Epithelial cell of proximal tubule (primary cell): Measurements from ENCODE around the gene CLRN2. TPM values are rescaled to one million over a fixed set of nuclear protein-coding genes. Genes with fewer than 3 reads are reported as not detected.

Experiments
- DNase-seq: peaks from one replicate; pipeline ENCODE4 v3.0.0-alpha.2; 2011; ENCODE audit warnings: low read depth
- H3K4me3 ChIP-seq: 2 replicates; pipeline ENCODE4 v1.5.1; 2011; ENCODE audit warnings: low read depth, mild to moderate bottlenecking, low read length
- total RNA-seq: library from RNA; depleted of rRNA; stranded (reverse); fragments of >200 nt; gene quantifications from 2 replicates; pipeline ENCODE4 v1.2.3, GENCODE V29; 2015
- TF ChIP-seq, protein P1 (sequence below): conservative IDR thresholded peaks from 2 replicates; pipeline ENCODE4 v1.5.1; 2012; ENCODE audit warnings: low read depth, mild to moderate bottlenecking, low read length

The CLRN2 gene
- total RNA-seq, 1 donor from 2014 or later, result not detected

DNA sequence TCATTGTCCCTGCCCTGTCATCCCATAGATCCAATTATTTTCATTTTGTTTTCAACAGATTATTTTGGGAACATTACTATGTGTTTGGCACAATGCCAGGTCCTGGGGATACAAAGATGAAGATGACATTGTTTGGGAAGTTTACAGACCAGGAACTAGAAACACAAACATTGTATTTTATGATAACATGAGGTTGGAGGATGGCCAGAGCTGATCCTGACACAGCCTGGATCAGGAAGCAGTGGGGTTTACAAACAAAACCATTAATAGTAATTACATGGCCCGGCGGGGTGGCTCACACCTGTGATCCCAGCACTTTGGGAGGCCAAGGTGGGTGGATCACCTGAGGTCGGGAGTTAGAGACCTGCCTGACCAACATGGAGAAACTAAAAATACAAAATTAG lies 29.9 kb downstream of the CLRN2 start:
- TF ChIP-seq, protein P1, sequence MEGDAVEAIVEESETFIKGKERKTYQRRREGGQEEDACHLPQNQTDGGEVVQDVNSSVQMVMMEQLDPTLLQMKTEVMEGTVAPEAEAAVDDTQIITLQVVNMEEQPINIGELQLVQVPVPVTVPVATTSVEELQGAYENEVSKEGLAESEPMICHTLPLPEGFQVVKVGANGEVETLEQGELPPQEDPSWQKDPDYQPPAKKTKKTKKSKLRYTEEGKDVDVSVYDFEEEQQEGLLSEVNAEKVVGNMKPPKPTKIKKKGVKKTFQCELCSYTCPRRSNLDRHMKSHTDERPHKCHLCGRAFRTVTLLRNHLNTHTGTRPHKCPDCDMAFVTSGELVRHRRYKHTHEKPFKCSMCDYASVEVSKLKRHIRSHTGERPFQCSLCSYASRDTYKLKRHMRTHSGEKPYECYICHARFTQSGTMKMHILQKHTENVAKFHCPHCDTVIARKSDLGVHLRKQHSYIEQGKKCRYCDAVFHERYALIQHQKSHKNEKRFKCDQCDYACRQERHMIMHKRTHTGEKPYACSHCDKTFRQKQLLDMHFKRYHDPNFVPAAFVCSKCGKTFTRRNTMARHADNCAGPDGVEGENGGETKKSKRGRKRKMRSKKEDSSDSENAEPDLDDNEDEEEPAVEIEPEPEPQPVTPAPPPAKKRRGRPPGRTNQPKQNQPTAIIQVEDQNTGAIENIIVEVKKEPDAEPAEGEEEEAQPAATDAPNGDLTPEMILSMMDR, result no peak
- no peak for DNase-seq
- H3K4me3 ChIP-seq, result no peak overlapping the region

DNA sequence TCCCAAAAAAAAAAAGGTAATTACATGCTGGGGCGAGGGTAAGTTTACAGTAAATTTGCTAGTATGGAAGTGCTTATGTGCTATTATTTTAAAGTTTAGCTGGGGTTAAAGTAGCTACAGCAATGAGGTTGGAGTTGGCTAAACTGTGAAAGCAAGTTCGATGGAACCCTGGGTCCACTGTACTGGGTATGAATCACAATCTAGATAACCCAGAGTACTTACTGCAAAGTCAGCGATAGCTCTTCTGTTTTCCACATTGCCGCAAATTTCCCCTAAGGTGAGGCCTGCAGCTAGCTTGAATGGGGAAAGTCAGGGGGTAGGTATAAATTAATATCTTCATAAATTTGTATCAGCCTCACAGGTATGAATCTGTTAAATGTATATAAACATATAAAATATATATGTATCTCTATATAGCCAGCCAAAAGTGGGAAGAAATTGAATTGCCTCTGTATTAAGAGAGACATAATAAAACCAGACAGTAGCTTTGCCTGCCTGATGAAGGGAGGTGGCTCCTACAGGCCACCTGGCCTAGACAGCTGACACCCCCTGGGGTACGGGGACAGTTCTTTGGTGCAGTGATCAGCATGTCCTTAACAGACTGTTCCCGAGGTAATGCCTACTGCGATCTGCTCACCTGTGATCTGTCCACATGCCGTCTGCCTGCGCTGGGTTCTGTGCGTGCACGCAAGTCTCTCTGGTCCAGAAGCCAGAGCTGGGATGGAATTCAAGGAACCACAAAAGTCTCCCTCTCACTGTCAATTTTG lies 30.6 kb downstream of the CLRN2 start:
- TF ChIP-seq, protein P1, result no peak
- DNase-seq, result no peak
- H3K4me3 ChIP-seq, result no peak overlapping the region

DNA sequence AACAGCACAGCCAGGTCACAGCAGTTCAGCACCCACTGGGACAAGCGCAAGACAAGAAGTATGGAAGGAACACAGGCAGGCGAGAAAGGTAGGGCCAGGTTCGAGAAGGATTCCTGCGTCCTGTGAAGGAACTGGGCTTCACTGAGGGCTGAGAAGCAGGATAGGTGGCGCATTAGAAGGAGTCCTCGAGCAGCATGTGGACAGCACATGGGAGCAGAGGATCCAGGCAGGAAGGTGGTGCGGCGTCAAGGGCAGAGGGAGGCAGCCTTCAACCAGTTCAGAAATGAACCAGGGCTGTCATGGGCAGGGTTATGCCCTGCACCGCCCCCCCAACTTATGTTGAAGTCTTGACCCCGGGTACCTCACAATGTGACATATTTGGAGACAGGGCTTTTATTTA lies 31.3 kb downstream of the CLRN2 start:
- DNase-seq, result no peak
- H3K4me3 ChIP-seq, result no peak overlapping the region
- TF ChIP-seq, protein P1, result no peak

DNA sequence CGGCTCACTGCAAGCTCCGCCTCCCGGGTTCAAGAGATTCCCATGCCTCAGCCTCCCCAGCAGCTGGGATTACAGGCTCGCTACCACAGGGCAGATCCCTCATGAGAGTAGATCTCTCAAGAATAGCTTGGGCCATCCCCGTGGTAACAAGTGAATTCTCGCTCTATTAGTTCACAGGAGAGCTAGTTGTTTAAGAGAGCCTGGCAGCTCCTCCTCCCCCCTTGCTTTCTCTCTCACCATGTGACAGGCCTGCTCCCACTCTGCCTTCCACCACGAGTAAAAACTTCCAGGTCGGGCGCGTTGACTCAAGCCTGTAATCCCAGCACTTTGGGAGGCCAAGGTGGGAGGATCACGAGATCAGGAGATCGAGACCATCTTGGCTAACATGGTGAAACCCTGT lies 31.7 kb downstream of the CLRN2 start:
- no peak for DNase-seq
- TF ChIP-seq, protein P1, result no peak
- H3K4me3 ChIP-seq, result no peak overlapping the region

DNA sequence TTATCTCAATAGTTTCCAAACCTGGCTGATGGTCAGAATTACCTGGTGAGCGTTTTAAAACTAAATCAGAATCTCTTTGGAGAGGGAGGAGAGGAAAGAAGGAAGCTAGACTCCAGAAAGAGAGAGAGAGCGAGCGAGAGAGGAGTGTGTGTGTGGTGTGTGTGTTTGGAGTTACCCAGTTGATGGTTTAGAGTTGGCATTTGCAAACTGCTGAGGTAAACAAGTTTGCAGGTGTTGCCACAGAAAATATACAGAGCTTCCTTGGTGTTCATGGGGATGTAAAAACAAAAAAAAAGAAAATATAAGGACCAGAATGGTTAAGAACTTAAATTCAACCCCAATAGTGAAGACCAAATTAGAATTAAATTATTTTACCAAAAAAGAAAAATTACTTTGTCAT lies 35.6 kb downstream of the CLRN2 start:
- TF ChIP-seq, protein P1, result no peak
- H3K4me3 ChIP-seq, result no peak overlapping the region
- no peak for DNase-seq

DNA sequence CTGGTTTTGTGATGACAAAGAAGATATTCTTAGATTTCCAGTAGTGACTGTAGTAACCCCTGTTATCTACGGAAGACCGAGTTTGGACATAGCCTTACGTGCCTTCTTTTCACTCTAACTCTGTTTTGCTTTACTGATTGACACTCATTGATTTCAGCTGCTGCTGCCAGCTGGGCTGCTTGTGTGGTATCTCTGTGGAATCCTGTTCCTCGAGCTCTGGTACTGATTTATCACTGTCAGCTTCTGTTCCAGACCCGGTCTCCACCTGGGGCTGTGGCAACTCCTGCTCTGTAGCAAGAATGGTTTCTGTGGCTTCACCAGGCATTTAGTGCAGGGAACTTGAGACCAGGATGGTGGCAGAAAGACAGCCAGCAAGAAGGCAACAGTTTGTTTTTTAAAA lies 37.5 kb downstream of the CLRN2 start:
- no peak overlapping the region for H3K4me3 ChIP-seq
- TF ChIP-seq, protein P1, result no peak
- DNase-seq, result no peak

DNA sequence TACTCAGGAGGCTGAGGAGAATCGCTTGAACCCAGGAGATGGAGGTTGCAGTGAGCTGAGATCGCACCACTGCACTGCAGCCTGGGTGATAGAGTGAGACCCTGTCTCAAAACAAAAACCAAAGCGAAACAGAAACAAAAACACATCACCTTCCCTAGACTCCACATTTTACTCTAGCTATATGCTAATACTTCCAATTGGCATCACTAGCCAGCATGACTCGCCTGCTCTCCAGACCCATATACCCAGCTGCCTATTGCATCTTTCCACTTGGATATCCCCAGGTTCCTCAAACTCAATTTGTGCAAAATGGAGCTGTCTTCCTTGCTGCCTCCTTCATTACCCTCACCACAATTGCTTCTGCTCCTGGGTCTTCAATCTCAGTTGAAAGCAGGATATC lies 39.6 kb downstream of the CLRN2 start:
- no peak for DNase-seq
- TF ChIP-seq, protein P1, result no peak
- H3K4me3 ChIP-seq, result no peak overlapping the region
